SK-N-SH (cell line): ENCODE results near the gene ATOSB. TPM values are rescaled to one million over a fixed set of nuclear protein-coding genes. Genes with fewer than 3 reads are reported as not detected.

ENCODE experiments used
- CTCF ChIA-PET: fragments of 300-600, 350-600 bp; formaldehyde crosslinking; extraction: SDS; loops from one replicate; lab custom pipeline; 2021; lab: Yijun Ruan, JAX
- POLR2A ChIA-PET: fragments of 350-600 bp; sonication (Branson Sonifier 250); formaldehyde crosslinking; extraction: SDS; loops from one replicate; lab custom pipeline; 2020; ENCODE audit warnings: antibody characterized with exemption, inconsistent platforms; lab: Yijun Ruan, JAX
- DNase-seq: peaks from one replicate; pipeline ENCODE4 v3.0.0; 2012
- H2AFZ ChIP-seq: fragments of 200-600 bp; sonication (generic); 2 replicates; pipeline ENCODE4 v1.8.1; 2016; ENCODE audit warnings: antibody characterized with exemption, mild to moderate bottlenecking, low read depth
- H3F3A ChIP-seq: fragments of 200-600 bp; sonication (generic); replicated peaks from 2 replicates; pipeline ENCODE3; 2016; ENCODE audit warnings: antibody characterized with exemption, mild to moderate bottlenecking; ENCODE audit not compliant: insufficient read depth
- H3K27ac ChIP-seq, 2 experiments: fragments of 200-500 bp in 1 of 2; fragments of 200-600 bp in 1 of 2; sonication (Bioruptor generic) in 1 of 2; sonication (generic), shearing (Covaris generic) in 1 of 2; 2 replicates each; pipeline versions ENCODE4 v1.5.1 to v1.6.1; 2014 to 2016; ENCODE audit warnings: low read depth in 2 of 2, inconsistent platforms in 1 of 2, low read length in 1 of 2, mild to moderate bottlenecking in 1 of 2, mixed read lengths in 1 of 2
- H3K27me3 ChIP-seq: fragments of 200-600 bp; sonication (generic), shearing (Covaris generic); 2 replicates; pipeline ENCODE4 v1.6.1; 2016; ENCODE audit warnings: mixed run types; ENCODE audit not compliant: insufficient read depth
- H3K36me3 ChIP-seq, 2 experiments: fragments of 200-500 bp in 1 of 2; fragments of 200-600 bp in 1 of 2; sonication (Bioruptor generic) in 1 of 2; sonication (generic) in 1 of 2; replicated peaks in 1 of 2; 2 replicates each; pipeline versions ENCODE3 to v1.5.1; 2014 to 2016; ENCODE audit warnings: low read length in 1 of 2, mild to moderate bottlenecking in 1 of 2; ENCODE audit not compliant: insufficient read depth in 2 of 2, control insufficient read depth in 1 of 2
- H3K4me1 ChIP-seq, 2 experiments: fragments of 200-500 bp in 1 of 2; fragments of 200-600 bp in 1 of 2; sonication (Bioruptor generic) in 1 of 2; sonication (generic), shearing (Covaris generic) in 1 of 2; 2 replicates each; pipeline versions ENCODE4 v1.5.1 to v1.6.1; 2014 to 2016; ENCODE audit warnings: low read depth in 1 of 2, low read length in 1 of 2, mixed run types in 1 of 2; ENCODE audit not compliant: insufficient read depth in 2 of 2, control insufficient read depth in 1 of 2
- H3K4me2 ChIP-seq: fragments of 200-600 bp; sonication (generic), shearing (Covaris generic); 2 replicates; pipeline ENCODE4 v1.6.1; 2017; ENCODE audit warnings: mixed run types
- H3K4me3 ChIP-seq, 2 experiments: fragments of 200-500 bp in 1 of 2; fragments of 200-600 bp in 1 of 2; sonication (Bioruptor generic) in 1 of 2; sonication (generic), shearing (Covaris generic) in 1 of 2; 2 replicates each; pipeline versions ENCODE4 v1.5.1 to v1.8.1; 2014 to 2016; ENCODE audit warnings: low read depth in 2 of 2, inconsistent platforms in 1 of 2, low read length in 1 of 2, mild to moderate bottlenecking in 1 of 2, mixed read lengths in 1 of 2, moderate library complexity in 1 of 2
- H3K79me2 ChIP-seq: fragments of 200-600 bp; sonication (generic); 2 replicates; pipeline ENCODE4 v1.8.1; 2017; ENCODE audit warnings: mild to moderate bottlenecking; ENCODE audit not compliant: insufficient read depth
- H3K9ac ChIP-seq: fragments of 200-600 bp; sonication (generic); 2 replicates; pipeline ENCODE4 v1.6.1; 2017; ENCODE audit warnings: mixed run types
- H3K9me2 ChIP-seq: fragments of 200-600 bp; sonication (generic); 2 replicates; pipeline ENCODE4 v1.6.1; 2017; ENCODE audit warnings: mixed run types
- H3K9me3 ChIP-seq: fragments of 200-600 bp; sonication (generic); 2 replicates; pipeline ENCODE4 v1.6.1; 2017; ENCODE audit warnings: mixed run types, mild to moderate bottlenecking, moderate library complexity
- H4K20me1 ChIP-seq: fragments of 200-600 bp; sonication (generic); 2 replicates; pipeline ENCODE4 v1.6.1; 2017; ENCODE audit warnings: mild to moderate bottlenecking, mixed run types; ENCODE audit not compliant: insufficient read depth
- ELF1 ChIP-seq: IDR thresholded peaks from 2 replicates; pipeline ENCODE4 v1.4.0; 2012
- MXI1 ChIP-seq: IDR thresholded peaks from 2 replicates; pipeline ENCODE4 v1.6.1; 2012; ENCODE audit warnings: mild to moderate bottlenecking, low read depth, low read length, improper control_type of control experiment
- POLR2AphosphoS5 ChIP-seq: IDR thresholded peaks from 2 replicates; pipeline ENCODE4 v1.6.1; 2012; ENCODE audit warnings: low read depth, low read length
- RXRA ChIP-seq: IDR thresholded peaks from 2 replicates; pipeline ENCODE4 v1.4.0; 2012; ENCODE audit warnings: low read depth, mild to moderate bottlenecking, borderline replicate concordance
- TAF1 ChIP-seq: IDR thresholded peaks from 2 replicates; pipeline ENCODE4 v1.6.1; 2012; ENCODE audit warnings: low read depth, mild to moderate bottlenecking, low read length, moderate library complexity, borderline replicate concordance
- WGBS: methylation state at CpG from one replicate; pipeline ENCODE4 v1.1.6; 2017; ENCODE audit warnings: low lambda C conversion rate; 5-methylcytosine and 5-hydroxymethylcytosine counted together
- polyA plus RNA-seq, 3 experiments: library from polyadenylated mRNA; depleted of rRNA; stranded (reverse); fragments of >200 nt; gene quantifications; 2 replicates each; pipeline ENCODE4 v1.2.3, GENCODE V29; 2012
- TF ChIP-seq, protein P1 (sequence below): fragments of 150-350 bp; IDR thresholded peaks from 2 replicates; pipeline ENCODE4 v1.6.1; 2017; ENCODE audit warnings: antibody characterized with exemption, low read length, low read depth, borderline replicate concordance
- TF ChIP-seq, protein P2 (sequence below): IDR thresholded peaks from 2 replicates; pipeline ENCODE4 v1.4.0; 2012; ENCODE audit warnings: low read depth
- TF ChIP-seq, protein P3 (sequence below): IDR thresholded peaks from 2 replicates; pipeline ENCODE4 v1.4.0; 2012; ENCODE audit warnings: low read depth, borderline replicate concordance
- TF ChIP-seq, protein P4 (sequence below): fragments of 200-600 bp; sonication (generic); IDR thresholded peaks from 2 replicates; pipeline ENCODE4 v1.6.1; 2017; ENCODE audit warnings: antibody characterized with exemption, mild to moderate bottlenecking, moderate library complexity

The ATOSB gene
- polyA plus RNA-seq, 1 of the 3 experiments (the other 2 are of a cell fraction): 42.6 TPM

DNA sequence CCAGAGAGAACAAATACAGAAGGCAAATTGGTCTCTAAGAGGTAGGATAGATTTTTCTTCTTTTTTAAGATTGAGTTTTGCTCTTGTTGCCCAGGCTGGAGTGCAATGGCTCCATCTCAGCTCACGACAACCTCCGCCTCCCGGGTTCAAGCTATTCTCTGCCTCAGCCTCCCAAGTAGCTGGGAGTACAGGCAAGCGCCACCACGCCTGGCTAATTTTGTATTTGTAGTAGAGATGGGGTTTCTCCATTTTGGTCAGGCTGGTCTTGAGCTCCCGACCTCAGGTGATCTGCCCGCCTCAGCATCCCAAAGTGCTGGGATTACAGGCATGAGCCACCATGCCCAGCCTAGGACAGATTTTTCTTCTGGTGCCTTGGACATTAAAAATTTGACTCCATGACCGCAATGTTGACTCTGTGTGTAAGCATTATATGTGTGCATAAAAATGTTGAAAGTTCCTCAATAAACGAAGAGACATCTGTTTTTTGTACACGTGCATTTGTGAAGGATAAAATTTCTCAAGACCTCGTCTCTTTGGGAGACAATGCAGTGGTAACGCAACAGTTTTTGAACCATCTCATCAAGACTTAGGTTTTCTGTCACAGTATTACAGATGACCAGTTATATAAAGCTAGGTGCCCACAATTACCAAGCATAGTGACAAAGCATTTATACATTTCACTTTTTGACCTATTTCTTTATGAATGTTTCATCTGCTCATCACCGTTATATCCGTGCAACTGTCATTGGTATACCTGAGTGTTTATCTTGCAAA, 60.6 kb downstream of the ATOSB start:
- Histone ChIP-seq H3K79me2 (peaks cover 7% of the 10 kb centered on the region; the same call in 1 of the 2 replicates), H3F3A (peaks cover 43% of the 10 kb centered on the region), H4K20me1 (peaks cover 3% of the 10 kb centered on the region; the same call in 1 of the 2 replicates), H3K27ac (no peak overlapping the region), H3K9me3 (no peaks in the 10 kb centered on the region), H2AFZ (no peak overlapping the region), H3K4me3 (no peak overlapping the region), H3K9me2 (no peaks in the 10 kb centered on the region), H3K4me1 (no peaks in the 10 kb centered on the region), H3K9ac (no peak overlapping the region), H3K4me2 (no peak overlapping the region), H3K36me3 (peaks cover 53 to 89% of the 10 kb centered on the region in 2 experiments), H3K27me3 (no peaks in the 10 kb centered on the region)
- no peak for DNase-seq
- WGBS: 98% methylated on average over 14 of the region's 14 CpGs
- TF ChIP-seq, protein P1, sequence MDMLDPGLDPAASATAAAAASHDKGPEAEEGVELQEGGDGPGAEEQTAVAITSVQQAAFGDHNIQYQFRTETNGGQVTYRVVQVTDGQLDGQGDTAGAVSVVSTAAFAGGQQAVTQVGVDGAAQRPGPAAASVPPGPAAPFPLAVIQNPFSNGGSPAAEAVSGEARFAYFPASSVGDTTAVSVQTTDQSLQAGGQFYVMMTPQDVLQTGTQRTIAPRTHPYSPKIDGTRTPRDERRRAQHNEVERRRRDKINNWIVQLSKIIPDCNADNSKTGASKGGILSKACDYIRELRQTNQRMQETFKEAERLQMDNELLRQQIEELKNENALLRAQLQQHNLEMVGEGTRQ: no peak
- TF ChIP-seq ELF1: no peak
- no peak for TF ChIP-seq TAF1
- no peak for TF ChIP-seq RXRA
- TF ChIP-seq, protein P2, sequence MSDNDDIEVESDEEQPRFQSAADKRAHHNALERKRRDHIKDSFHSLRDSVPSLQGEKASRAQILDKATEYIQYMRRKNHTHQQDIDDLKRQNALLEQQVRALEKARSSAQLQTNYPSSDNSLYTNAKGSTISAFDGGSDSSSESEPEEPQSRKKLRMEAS: no peak
- no peak for TF ChIP-seq MXI1
- TF ChIP-seq, protein P3, sequence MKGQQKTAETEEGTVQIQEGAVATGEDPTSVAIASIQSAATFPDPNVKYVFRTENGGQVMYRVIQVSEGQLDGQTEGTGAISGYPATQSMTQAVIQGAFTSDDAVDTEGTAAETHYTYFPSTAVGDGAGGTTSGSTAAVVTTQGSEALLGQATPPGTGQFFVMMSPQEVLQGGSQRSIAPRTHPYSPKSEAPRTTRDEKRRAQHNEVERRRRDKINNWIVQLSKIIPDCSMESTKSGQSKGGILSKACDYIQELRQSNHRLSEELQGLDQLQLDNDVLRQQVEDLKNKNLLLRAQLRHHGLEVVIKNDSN: no peak
- POLR2A ChIA-PET: no interaction called here
- CTCF ChIA-PET: interaction anchor here (3.6 kb wide), 1 partner anchor 155 kb away, joined by 14 read pairs; no protein-coding TSS in a partner anchor

DNA sequence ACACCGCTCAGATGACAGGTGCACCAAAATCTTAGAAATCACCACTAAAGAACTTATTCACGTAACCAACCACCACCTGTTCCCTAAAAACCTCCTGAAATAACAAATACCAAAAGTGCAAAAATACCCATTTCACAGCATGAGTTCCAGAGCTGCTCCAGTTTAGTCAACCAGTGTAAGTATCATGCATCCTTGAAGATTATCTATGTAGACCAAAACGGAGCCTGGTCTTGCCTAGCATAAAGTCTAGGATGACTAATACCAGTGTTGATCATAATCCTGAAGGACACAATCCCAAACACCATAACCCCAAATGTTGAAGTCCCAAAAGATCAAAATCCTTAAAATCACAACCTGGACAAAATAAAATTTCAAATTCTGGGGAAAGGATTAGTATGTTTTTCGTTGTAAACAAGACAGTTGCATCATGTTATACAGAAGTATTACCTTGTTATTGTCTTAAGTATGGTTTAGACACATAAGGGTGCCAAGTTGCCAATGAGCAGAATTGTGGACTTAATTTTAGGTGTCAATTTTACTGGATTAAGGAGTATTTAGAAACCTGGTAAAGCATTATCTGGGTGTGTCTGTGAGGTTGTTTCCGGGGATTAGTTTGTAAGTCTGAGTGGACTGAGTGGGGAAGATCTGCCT, 61.4 kb downstream of the ATOSB start:
- H3F3A ChIP-seq: peaks cover 37% of the 10 kb centered on the region
- no peaks in the 10 kb centered on the region for H3K4me1 ChIP-seq
- WGBS: 61% methylated on average over 5 of the region's 5 CpGs
- DNase-seq: no peak
- no peak overlapping the region for H3K9ac ChIP-seq
- H3K27ac ChIP-seq: no peak overlapping the region
- H3K27me3 ChIP-seq: no peaks in the 10 kb centered on the region
- H3K4me2 ChIP-seq: no peak overlapping the region
- TF ChIP-seq POLR2AphosphoS5: 0 out of 2 replicates have a peak, but pooled peaks have one; percentile 9
- TF ChIP-seq, protein P4, sequence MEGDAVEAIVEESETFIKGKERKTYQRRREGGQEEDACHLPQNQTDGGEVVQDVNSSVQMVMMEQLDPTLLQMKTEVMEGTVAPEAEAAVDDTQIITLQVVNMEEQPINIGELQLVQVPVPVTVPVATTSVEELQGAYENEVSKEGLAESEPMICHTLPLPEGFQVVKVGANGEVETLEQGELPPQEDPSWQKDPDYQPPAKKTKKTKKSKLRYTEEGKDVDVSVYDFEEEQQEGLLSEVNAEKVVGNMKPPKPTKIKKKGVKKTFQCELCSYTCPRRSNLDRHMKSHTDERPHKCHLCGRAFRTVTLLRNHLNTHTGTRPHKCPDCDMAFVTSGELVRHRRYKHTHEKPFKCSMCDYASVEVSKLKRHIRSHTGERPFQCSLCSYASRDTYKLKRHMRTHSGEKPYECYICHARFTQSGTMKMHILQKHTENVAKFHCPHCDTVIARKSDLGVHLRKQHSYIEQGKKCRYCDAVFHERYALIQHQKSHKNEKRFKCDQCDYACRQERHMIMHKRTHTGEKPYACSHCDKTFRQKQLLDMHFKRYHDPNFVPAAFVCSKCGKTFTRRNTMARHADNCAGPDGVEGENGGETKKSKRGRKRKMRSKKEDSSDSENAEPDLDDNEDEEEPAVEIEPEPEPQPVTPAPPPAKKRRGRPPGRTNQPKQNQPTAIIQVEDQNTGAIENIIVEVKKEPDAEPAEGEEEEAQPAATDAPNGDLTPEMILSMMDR: no peak
- H3K4me3 ChIP-seq: no peak overlapping the region
- peaks cover 3% of the 10 kb centered on the region; the same call in 1 of the 2 replicates for H4K20me1 ChIP-seq
- POLR2A ChIA-PET: interaction anchor here (1.1 kb wide), 1 partner anchor 23 kb away, joined by 4 read pairs; no protein-coding TSS in a partner anchor
- peaks cover 7% of the 10 kb centered on the region; the same call in 1 of the 2 replicates for H3K79me2 ChIP-seq
- H3K36me3 ChIP-seq: peaks cover 46 to 86% of the 10 kb centered on the region in 2 experiments
- no peaks in the 10 kb centered on the region for H3K9me2 ChIP-seq
- no peak overlapping the region for H2AFZ ChIP-seq
- CTCF ChIA-PET: interaction anchor here (1.0 to 1.2 kb wide), 2 partner anchors 10 to 155 kb away, joined by 3 to 4 read pairs; no protein-coding TSS in a partner anchor
- no peaks in the 10 kb centered on the region for H3K9me3 ChIP-seq

Other genes starting within 250 kb of the ATOSB start
- gene PHF24, start 157.6 kb downstream of the ATOSB start, polyA plus RNA-seq (2012; rRNA removed): not detected in 2 replicates
- 3.3 and 4.0 TPM in 2 replicates for gene DNAJB5, start 126.1 kb downstream of the ATOSB start, polyA plus RNA-seq (2012; rRNA removed)
- 238 and 280 TPM in 2 replicates for gene VCP, start 43.2 kb downstream of the ATOSB start, polyA plus RNA-seq (2012; rRNA removed)
- gene FANCG, start 35.9 kb downstream of the ATOSB start, polyA plus RNA-seq (2012; rRNA removed): 25.1 and 25.6 TPM in 2 replicates
- gene PIGO, start 19.3 kb downstream of the ATOSB start, polyA plus RNA-seq (2012; rRNA removed): 31.0 and 38.5 TPM in 2 replicates
- gene STOML2, start 12.7 kb downstream of the ATOSB start, polyA plus RNA-seq (2012; rRNA removed): 229 and 232 TPM in 2 replicates
- 8.1 and 9.8 TPM in 2 replicates for gene UNC13B, start 46.1 kb upstream of the ATOSB start, polyA plus RNA-seq (2012; rRNA removed)